GM12891 (cell line): ENCODE results near the gene NLRP5. TPM values are rescaled to one million over a fixed set of nuclear protein-coding genes. Genes with fewer than 3 reads are reported as not detected.
"Not testable (repeated sequence)": the region's sequence is repeated elsewhere in the genome, so short reads cannot be mapped to it uniquely, and the experiment has no call there.

ENCODE experiments used
- DNase-seq: peaks from one replicate; pipeline ENCODE4 v3.0.0; 2011; ENCODE audit warnings: low spot score; ENCODE audit not compliant: insufficient read length
- FAIRE-seq: peaks from 2 replicates; lab custom pipeline; 2011; peaks lifted over from hg19 to GRCh38; lab: Jason Lieb, UNC
- PAX5 ChIP-seq: IDR thresholded peaks from 2 replicates; pipeline ENCODE4 v1.6.1; 2011; ENCODE audit warnings: low read length, moderate library complexity, mild to moderate bottlenecking; ENCODE audit not compliant: insufficient read depth, severe bottlenecking
- POLR2A ChIP-seq: IDR thresholded peaks from 2 replicates; pipeline ENCODE4 v1.6.1; 2011; ENCODE audit warnings: low read depth, low read length, control low read depth
- POLR2AphosphoS5 ChIP-seq: IDR thresholded peaks from 2 replicates; pipeline ENCODE4 v1.6.1; 2011; ENCODE audit warnings: low read depth, low read length, control low read depth
- POU2F2 ChIP-seq: IDR thresholded peaks from 2 replicates; pipeline ENCODE4 v1.6.1; 2011; ENCODE audit warnings: low read depth, mild to moderate bottlenecking, control low read depth, low read length, moderate library complexity
- SPI1 ChIP-seq: IDR thresholded peaks from 2 replicates; pipeline ENCODE4 v1.6.1; 2011; ENCODE audit warnings: low read depth, low read length, control low read depth
- TAF1 ChIP-seq: IDR thresholded peaks from 2 replicates; pipeline ENCODE4 v1.6.1; 2011; ENCODE audit warnings: low read depth, low read length, control low read depth
- polyA plus RNA-seq: library from polyadenylated mRNA; unstranded; fragments of >200 nt; gene quantifications from one replicate; pipeline ENCODE4 v1.2.1, GENCODE V29; 2012; ENCODE audit warnings: low read depth, missing spikeins, inconsistent platforms; ENCODE audit not compliant: missing spikeins

Gene NLRP5
- polyA plus RNA-seq: not detected

GRCh38 chr19:55986487-55986886 is at the start of gene NLRP5:
NLRP5 (plus strand) TSS chr19:55986775.
- no peak for TF ChIP-seq POLR2AphosphoS5
- no peak for TF ChIP-seq PAX5
- TF ChIP-seq POU2F2: no peak
- no peak for TF ChIP-seq POLR2A
- TF ChIP-seq TAF1: no peak
- no peak for TF ChIP-seq SPI1
- no peak for DNase-seq
- FAIRE-seq: no peak

- DNase-seq (no peak), FAIRE-seq (no peak)
- TF ChIP-seq TAF1 (no peak), SPI1 (no peak)
Observed at GRCh38 chr19:55939206-55939605, 47.4 kb upstream of the NLRP5 start.

GRCh38 chr19:55940306-55940705 is 46.3 kb upstream of the NLRP5 start:
- DNase-seq: no peak
- no peak for FAIRE-seq
- TF ChIP-seq POLR2AphosphoS5 (no peak), TAF1 (no peak), POLR2A (no peak), SPI1 (no peak), POU2F2 (no peak), PAX5 (no peak)

- no peak for TF ChIP-seq PAX5
- no peak for TF ChIP-seq TAF1
- TF ChIP-seq SPI1: no peak
- no peak for TF ChIP-seq POLR2A
- TF ChIP-seq POU2F2: no peak
- no peak for TF ChIP-seq POLR2AphosphoS5
- FAIRE-seq (no peak), DNase-seq (no peak)
Observed at GRCh38 chr19:55947532-55947931, 39.0 kb upstream of the NLRP5 start, which contains the start of gene NLRP8. NLRP8 (plus strand) TSS chr19:55947832.

- FAIRE-seq, DNase-seq: not testable (repeated sequence)
Observed at GRCh38 chr19:55950566-55950965, 36.0 kb upstream of the NLRP5 start.

- no peak for FAIRE-seq
- no peak for TF ChIP-seq POLR2A
- no peak for TF ChIP-seq POU2F2
- TF ChIP-seq SPI1: no peak
- no peak for TF ChIP-seq POLR2AphosphoS5
- TF ChIP-seq PAX5: no peak
- TF ChIP-seq TAF1: no peak
- DNase-seq: no peak
Observed at GRCh38 chr19:55956431-55956830, 30.1 kb upstream of the NLRP5 start.

- DNase-seq (no peak), FAIRE-seq (no peak)
- TF ChIP-seq TAF1 (no peak), PAX5 (no peak), POU2F2 (no peak), SPI1 (no peak), POLR2AphosphoS5 (no peak), POLR2A (no peak)
Observed at GRCh38 chr19:55958356-55958755, 28.2 kb upstream of the NLRP5 start.

- FAIRE-seq (no peak), DNase-seq (no peak)
- TF ChIP-seq TAF1 (no peak), POU2F2 (no peak), SPI1 (no peak), POLR2AphosphoS5 (no peak), POLR2A (no peak)
Observed at GRCh38 chr19:55959996-55960675, 26.4 kb upstream of the NLRP5 start.

GRCh38 chr19:55962186-55962585 is 24.4 kb upstream of the NLRP5 start:
- FAIRE-seq (no peak), DNase-seq (no peak)
- no peak for TF ChIP-seq POLR2A
- TF ChIP-seq PAX5: no peak
- no peak for TF ChIP-seq POU2F2
- TF ChIP-seq TAF1: no peak
- TF ChIP-seq SPI1: no peak
- no peak for TF ChIP-seq POLR2AphosphoS5

- FAIRE-seq (no peak), DNase-seq (no peak)
Observed at GRCh38 chr19:55973982-55974381, 12.6 kb upstream of the NLRP5 start.

More at GRCh38 chr19:55973982-55974381, 12.6 kb upstream of the NLRP5 start:
- no peak for TF ChIP-seq TAF1
- no peak for TF ChIP-seq SPI1
- TF ChIP-seq POLR2AphosphoS5: no peak
- TF ChIP-seq PAX5: no peak
- no peak for TF ChIP-seq POU2F2
- no peak for TF ChIP-seq POLR2A
